HEK293 (cell line): ENCODE measurements around the gene CISD2.

Experiments
- CTCF ChIA-PET: fragments of 350-600 bp; formaldehyde crosslinking; extraction: SDS; loops from one replicate; lab custom pipeline; 2021; ENCODE audit warnings: antibody characterized with exemption; lab: Yijun Ruan, JAX
- POLR2A ChIA-PET: fragments of 300-600 bp; formaldehyde crosslinking; extraction: SDS; loops from one replicate; lab custom pipeline; 2020; ENCODE audit warnings: antibody characterized with exemption, inconsistent platforms; lab: Yijun Ruan, JAX
- H3K27ac ChIP-seq: fragments of 200-500 bp; sonication (Bioruptor generic); 2 replicates; pipeline ENCODE4 v1.5.1; 2014; ENCODE audit warnings: low read depth, low read length, control low read depth, inconsistent platforms; ENCODE audit errors: extremely low read depth
- H3K36me3 ChIP-seq, 2 experiments: fragments of 200-500 bp in 1 of 2; sonication (Bioruptor generic) in 1 of 2; 1 replicate in 1 of 2; 2 replicates in 1 of 2; pipeline ENCODE4 v1.5.1; 2014 to 2017; ENCODE audit warnings: inconsistent platforms in 2 of 2, low read length in 2 of 2; ENCODE audit not compliant: control insufficient read depth in 2 of 2, insufficient read depth in 1 of 2
- H3K4me1 ChIP-seq: fragments of 200-500 bp; sonication (Bioruptor generic); 2 replicates; pipeline ENCODE4 v1.5.1; 2014; ENCODE audit warnings: mild to moderate bottlenecking, low read length, inconsistent platforms; ENCODE audit not compliant: control insufficient read depth, insufficient read depth
- H3K4me3 ChIP-seq: 2 replicates; pipeline ENCODE4 v1.5.1; 2011; ENCODE audit warnings: low read depth, mild to moderate bottlenecking, control low read depth, low read length, moderate library complexity
- H3K9me3 ChIP-seq: fragments of 200-500 bp; sonication (Bioruptor generic); 2 replicates; pipeline ENCODE4 v1.5.1; 2014; ENCODE audit warnings: low read depth, low read length, inconsistent platforms; ENCODE audit not compliant: control insufficient read depth, insufficient read depth
- BCL11B ChIP-seq: fragments of 450-650 bp; formaldehyde crosslinking; IDR thresholded peaks from 2 replicates; pipeline ENCODE4 v1.5.1; 2016; ENCODE audit warnings: low read depth, missing biosample characterization, missing genetic modification characterization
- CTCF ChIP-seq: fragments of 450-650 bp; formaldehyde crosslinking; IDR thresholded peaks from 2 replicates; pipeline ENCODE4 v1.5.1; 2016; ENCODE audit warnings: missing biosample characterization, missing genetic modification characterization
- GFI1B ChIP-seq: fragments of 450-650 bp; formaldehyde crosslinking; IDR thresholded peaks from 2 replicates; pipeline ENCODE4 v1.5.1; 2016; ENCODE audit warnings: missing biosample characterization, missing genetic modification characterization
- HIC1 ChIP-seq: fragments of 450-650 bp; formaldehyde crosslinking; IDR thresholded peaks from 2 replicates; pipeline ENCODE4 v1.5.1; 2016; ENCODE audit warnings: missing biosample characterization, missing genetic modification characterization
- HOXA7 ChIP-seq: sonication (generic); formaldehyde crosslinking; IDR thresholded peaks from 2 replicates; pipeline ENCODE4 v1.8.1; 2022; ENCODE audit warnings: missing genetic modification reagents, borderline replicate concordance
- KLF16 ChIP-seq: fragments of 450-650 bp; formaldehyde crosslinking; IDR thresholded peaks from 2 replicates; pipeline ENCODE4 v1.5.1; 2017; ENCODE audit warnings: missing biosample characterization, missing genetic modification characterization
- KLF17 ChIP-seq: fragments of 450-650 bp; formaldehyde crosslinking; IDR thresholded peaks from 2 replicates; pipeline ENCODE4 v1.5.1; 2016; ENCODE audit warnings: missing biosample characterization, missing genetic modification characterization
- KLF7 ChIP-seq: fragments of 450-650 bp; formaldehyde crosslinking; IDR thresholded peaks from 2 replicates; pipeline ENCODE4 v1.5.1; 2016; ENCODE audit warnings: missing biosample characterization, missing genetic modification characterization, borderline replicate concordance
- MZF1 ChIP-seq: fragments of 450-650 bp; formaldehyde crosslinking; IDR thresholded peaks from 2 replicates; pipeline ENCODE4 v1.5.1; 2017; ENCODE audit warnings: missing biosample characterization, missing genetic modification characterization, borderline replicate concordance
- OSR2 ChIP-seq: fragments of 450-650 bp; formaldehyde crosslinking; IDR thresholded peaks from 2 replicates; pipeline ENCODE4 v1.5.1; 2016; ENCODE audit warnings: missing biosample characterization, missing genetic modification characterization
- ZBTB1 ChIP-seq: fragments of 450-650 bp; formaldehyde crosslinking; IDR thresholded peaks from 2 replicates; pipeline ENCODE4 v1.5.1; 2016; ENCODE audit warnings: missing biosample characterization, missing genetic modification characterization
- ZBTB7A ChIP-seq: fragments of 450-650 bp; formaldehyde crosslinking; IDR thresholded peaks from 2 replicates; pipeline ENCODE4 v1.5.1; 2016; ENCODE audit warnings: low read depth, missing biosample characterization, missing genetic modification characterization
- ZEB2 ChIP-seq: fragments of 450-650 bp; formaldehyde crosslinking; IDR thresholded peaks from 2 replicates; pipeline ENCODE4 v1.5.1; 2016; ENCODE audit warnings: missing biosample characterization, missing genetic modification characterization
- ZFP37 ChIP-seq: fragments of 450-650 bp; formaldehyde crosslinking; IDR thresholded peaks from 2 replicates; pipeline ENCODE4 v1.5.1; 2016; ENCODE audit warnings: missing biosample characterization, missing genetic modification characterization
- ZNF132 ChIP-seq: fragments of 450-650 bp; formaldehyde crosslinking; IDR thresholded peaks from 2 replicates; pipeline ENCODE4 v1.5.1; 2017; ENCODE audit warnings: missing biosample characterization, missing genetic modification characterization, borderline replicate concordance
- ZNF157 ChIP-seq: fragments of 450-650 bp; formaldehyde crosslinking; IDR thresholded peaks from 2 replicates; pipeline ENCODE4 v1.5.1; 2016; ENCODE audit warnings: missing biosample characterization, missing genetic modification characterization
- ZNF223 ChIP-seq: fragments of 450-650 bp; formaldehyde crosslinking; IDR thresholded peaks from 2 replicates; pipeline ENCODE4 v1.5.1; 2016; ENCODE audit warnings: missing biosample characterization, missing genetic modification characterization
- ZNF311 ChIP-seq: fragments of 450-650 bp; formaldehyde crosslinking; IDR thresholded peaks from 2 replicates; pipeline ENCODE4 v1.5.1; 2017; ENCODE audit warnings: missing biosample characterization, missing genetic modification characterization, borderline replicate concordance
- ZNF335 ChIP-seq: fragments of 450-650 bp; formaldehyde crosslinking; conservative IDR thresholded peaks from 2 replicates; pipeline ENCODE4 v1.5.1; 2016; ENCODE audit warnings: missing biosample characterization, missing genetic modification characterization
- ZNF354C ChIP-seq: fragments of 450-650 bp; formaldehyde crosslinking; IDR thresholded peaks from 2 replicates; pipeline ENCODE4 v1.5.1; 2016; ENCODE audit warnings: missing biosample characterization, missing genetic modification characterization, low read depth, borderline replicate concordance
- ZNF404 ChIP-seq: fragments of 450-650 bp; formaldehyde crosslinking; IDR thresholded peaks from 2 replicates; pipeline ENCODE4 v1.5.1; 2017; ENCODE audit warnings: missing biosample characterization, missing genetic modification characterization
- ZNF426 ChIP-seq: fragments of 450-650 bp; formaldehyde crosslinking; IDR thresholded peaks from 2 replicates; pipeline ENCODE4 v1.5.1; 2017; ENCODE audit warnings: missing biosample characterization, missing genetic modification characterization, mild to moderate bottlenecking, inconsistent platforms, moderate library complexity
- ZNF449 ChIP-seq: fragments of 450-650 bp; formaldehyde crosslinking; IDR thresholded peaks from 2 replicates; pipeline ENCODE4 v1.5.1; 2017; ENCODE audit warnings: missing biosample characterization, mild to moderate bottlenecking, missing genetic modification characterization, moderate library complexity
- ZNF558 ChIP-seq: fragments of 450-650 bp; formaldehyde crosslinking; IDR thresholded peaks from 2 replicates; pipeline ENCODE4 v1.5.1; 2016; ENCODE audit warnings: missing biosample characterization, missing genetic modification characterization
- ZNF610 ChIP-seq: fragments of 450-650 bp; formaldehyde crosslinking; IDR thresholded peaks from 2 replicates; pipeline ENCODE4 v1.5.1; 2016; ENCODE audit warnings: missing biosample characterization, missing genetic modification characterization, borderline replicate concordance
- ZNF621 ChIP-seq: fragments of 450-650 bp; formaldehyde crosslinking; IDR thresholded peaks from 2 replicates; pipeline ENCODE4 v1.5.1; 2017; ENCODE audit warnings: missing biosample characterization, missing genetic modification characterization
- ZNF704 ChIP-seq: fragments of 450-650 bp; formaldehyde crosslinking; IDR thresholded peaks from 2 replicates; pipeline ENCODE4 v1.5.1; 2016; ENCODE audit warnings: missing biosample characterization, missing genetic modification characterization
- ZNF76 ChIP-seq: fragments of 450-650 bp; formaldehyde crosslinking; IDR thresholded peaks from 2 replicates; pipeline ENCODE4; 2016; ENCODE audit warnings: low read depth, missing biosample characterization, missing genetic modification characterization, borderline replicate concordance

The CISD2 gene

GRCh38 chr4:102849579-102850104 lies 19.1 kb upstream of the CISD2 start:
- H3K27ac ChIP-seq, result no peak overlapping the region
- no peaks in the 10 kb centered on the region for H3K36me3 ChIP-seq
- no peaks in the 10 kb centered on the region for H3K9me3 ChIP-seq
- POLR2A ChIA-PET, result no interaction called here
- TF ChIP-seq ZNF354C, result no peak
- TF ChIP-seq ZNF404, result no peak
- no peak for TF ChIP-seq BCL11B
- no peak for TF ChIP-seq ZNF132 (tag by site-specific recombination)
- no peak for TF ChIP-seq ZNF76 (tag by site-specific recombination)
- no peak for TF ChIP-seq ZEB2 (tag by site-specific recombination)
- no peak for TF ChIP-seq ZFP37 (tag by site-specific recombination)
- no peak for TF ChIP-seq CTCF (tag by site-specific recombination)
- no peak for TF ChIP-seq MZF1 (tag by site-specific recombination)
- no peak for TF ChIP-seq KLF16
- no peak for TF ChIP-seq HOXA7 (CRISPR knock-in tag)
- TF ChIP-seq GFI1B, result no peak
- TF ChIP-seq ZNF610 (tag by site-specific recombination), result no peak
- TF ChIP-seq ZNF449 (tag by site-specific recombination), result no peak
- TF ChIP-seq ZNF558, result no peak
- TF ChIP-seq ZNF223, result no peak
- TF ChIP-seq ZNF704 (tag by site-specific recombination), result no peak
- TF ChIP-seq ZNF621 (tag by site-specific recombination), result no peak
- H3K4me3 ChIP-seq, result no peak overlapping the region
- H3K4me1 ChIP-seq, result no peaks in the 10 kb centered on the region
- CTCF ChIA-PET, result no interaction called here

GRCh38 chr4:102850370-102850769 lies 18.4 kb upstream of the CISD2 start:
- H3K4me3 ChIP-seq, result no peak overlapping the region
- H3K9me3 ChIP-seq, result no peaks in the 10 kb centered on the region
- no peak overlapping the region for H3K27ac ChIP-seq
- CTCF ChIA-PET, result no interaction called here
- no peaks in the 10 kb centered on the region for H3K36me3 ChIP-seq
- POLR2A ChIA-PET, result no interaction called here
- H3K4me1 ChIP-seq, result no peaks in the 10 kb centered on the region
- no peak for TF ChIP-seq ZNF157
- no peak for TF ChIP-seq ZNF223
- no peak for TF ChIP-seq ZNF335 (tag by site-specific recombination)
- no peak for TF ChIP-seq HIC1 (tag by site-specific recombination)
- TF ChIP-seq ZNF426, result no peak
- TF ChIP-seq ZEB2 (tag by site-specific recombination), result no peak
- no peak for TF ChIP-seq KLF7 (tag by site-specific recombination)
- TF ChIP-seq ZBTB1 (tag by site-specific recombination), result no peak
- no peak for TF ChIP-seq ZBTB7A
- no peak for TF ChIP-seq HOXA7 (CRISPR knock-in tag)
- no peak for TF ChIP-seq KLF17
- no peak for TF ChIP-seq OSR2
- no peak for TF ChIP-seq ZNF311 (tag by site-specific recombination)
